GM12878 (cell line): ENCODE data around the gene SPATA24. TPM values are rescaled to one million over a fixed set of nuclear protein-coding genes. Genes with fewer than 3 reads are reported as not detected.

Experiments used
- ATAC-seq: fragments of 200-7000 bp; cut with Tn5 transposase; 3 replicates; pipeline ENCODE4 v1.9.1; 2020; ENCODE audit warnings: mild to moderate bottlenecking, moderate library complexity
- BruUV-seq: library from RNA; stranded (reverse); fragments of 400-500 nt; replicated peaks from 2 replicates; lab custom pipeline; 2021; lab: Mats Ljungman, UMichigan
- CTCF ChIA-PET: fragments of 300-600 bp; sonication (Branson Sonifier 250); formaldehyde crosslinking; extraction: SDS; loops from one replicate; lab custom pipeline; 2021; ENCODE audit warnings: inconsistent platforms; lab: Yijun Ruan, JAX
- POLR2A ChIA-PET: fragments of 350-600 bp; formaldehyde crosslinking; extraction: SDS; loops from one replicate; lab custom pipeline; 2021; ENCODE audit warnings: inconsistent platforms; lab: Charles Lee
- RAD21 ChIA-PET: fragments of 300-600 bp; sonication (Branson Sonifier 250); formaldehyde crosslinking; loops from one replicate; lab custom pipeline; 2023; ENCODE audit warnings: antibody characterized with exemption; ENCODE audit not compliant: unreplicated experiment; lab: Charles Lee
- SMC1A ChIA-PET: fragments of 300-600 bp; sonication (Branson Sonifier 250); formaldehyde crosslinking; loops from one replicate; lab custom pipeline; 2023; ENCODE audit not compliant: unreplicated experiment, uncharacterized antibody; lab: Charles Lee
- DNase-seq: peaks from one replicate; pipeline ENCODE4 v3.0.0-alpha.2; 2011; ENCODE audit warnings: low read depth, low spot score
- FAIRE-seq: peaks from 3 replicates; lab custom pipeline; 2011; peaks lifted over from hg19 to GRCh38; lab: Jason Lieb, UNC
- H2AFZ ChIP-seq: 2 replicates; pipeline ENCODE4 v1.6.0; 2011; ENCODE audit warnings: low read depth, low read length, control low read depth; ENCODE audit not compliant: control insufficient read depth
- H3K27ac ChIP-seq: 2 replicates; pipeline ENCODE4 v1.5.1; 2011; ENCODE audit warnings: control low read depth; ENCODE audit not compliant: control insufficient read depth, insufficient read depth
- H3K27me3 ChIP-seq, 2 experiments: replicated peaks in 1 of 2; 2 replicates each; pipeline versions ENCODE4 v1.6.0 to v1.6.1; 2011; ENCODE audit warnings: low read length in 1 of 2; ENCODE audit not compliant: control insufficient read depth in 2 of 2, insufficient read depth in 2 of 2
- H3K36me3 ChIP-seq, 2 experiments: 2 replicates each; pipeline ENCODE4 v1.5.1; 2011; ENCODE audit warnings: low read length in 1 of 2; ENCODE audit not compliant: control insufficient read depth in 2 of 2, insufficient read depth in 2 of 2
- H3K4me1 ChIP-seq: 2 replicates; pipeline ENCODE4 v1.6.1; 2011; ENCODE audit warnings: mild to moderate bottlenecking, low read length, moderate library complexity, mixed read lengths; ENCODE audit not compliant: control insufficient read depth, insufficient read depth
- H3K4me2 ChIP-seq: 2 replicates; pipeline ENCODE4 v1.6.0; 2011; ENCODE audit warnings: control low read depth; ENCODE audit not compliant: control insufficient read depth, insufficient read depth
- H3K4me3 ChIP-seq: fragments of 200-600 bp; sonication (generic); 2 replicates; pipeline ENCODE4 v1.5.1; 2016
- H3K79me2 ChIP-seq: 2 replicates; pipeline ENCODE4 v1.6.0; 2011; ENCODE audit warnings: low read length; ENCODE audit not compliant: control insufficient read depth, insufficient read depth
- H3K9ac ChIP-seq: 2 replicates; pipeline ENCODE4 v1.8.0; 2011; ENCODE audit warnings: low read length, control low read depth, mixed read lengths; ENCODE audit not compliant: control insufficient read depth, insufficient read depth
- H3K9me3 ChIP-seq: replicated peaks from 3 replicates; pipeline ENCODE4 v1.5.1; 2011; ENCODE audit warnings: mild to moderate bottlenecking, low read length; ENCODE audit not compliant: control insufficient read depth, insufficient read depth
- H4K20me1 ChIP-seq: 2 replicates; pipeline ENCODE4 v1.6.0; 2011; ENCODE audit not compliant: control insufficient read depth, insufficient read depth
- EZH2 ChIP-seq: IDR thresholded peaks from 2 replicates; pipeline ENCODE4 v1.6.1; 2012; ENCODE audit warnings: low read depth, mild to moderate bottlenecking, control low read depth, inconsistent platforms, low read length, borderline replicate concordance; ENCODE audit not compliant: control insufficient read depth
- NFXL1 ChIP-seq: fragments of 450-650 bp; IDR thresholded peaks from 2 replicates; pipeline ENCODE4 v1.6.1; 2017; ENCODE audit warnings: antibody characterized with exemption, mild to moderate bottlenecking, borderline replicate concordance
- POLR2A ChIP-seq: IDR thresholded peaks from 2 replicates; pipeline ENCODE4 v1.6.1; 2011; ENCODE audit warnings: low read depth, mild to moderate bottlenecking, low read length
- SMAD1 ChIP-seq: fragments of 450-650 bp; IDR thresholded peaks from 2 replicates; pipeline ENCODE4 v1.6.1; 2018; ENCODE audit warnings: mild to moderate bottlenecking, low read depth; ENCODE audit not compliant: partially characterized antibody
- SMARCA5 ChIP-seq: fragments of 450-650 bp; IDR thresholded peaks from 2 replicates; pipeline ENCODE4 v1.6.1; 2017; ENCODE audit warnings: mild to moderate bottlenecking
- ZNF24 ChIP-seq: fragments of 450-650 bp; IDR thresholded peaks from 2 replicates; pipeline ENCODE4 v1.6.1; 2017; ENCODE audit warnings: antibody characterized with exemption, mild to moderate bottlenecking
- WGBS: methylation state at CpG from one replicate; pipeline ENCODE4 v1.1.6; 2016; ENCODE audit warnings: low lambda C conversion rate; ENCODE audit not compliant: insufficient replicate concordance, insufficient coverage; ENCODE audit errors: missing lambda C conversion rate; 5-methylcytosine and 5-hydroxymethylcytosine counted together
- in situ Hi-C: fragments of 300-500 bp; cut with MboI; formaldehyde crosslinking; loops from 9 replicates; pipeline ENCODE4 v1.14.3; 2018; ENCODE audit warnings: mixed read lengths
- intact Hi-C: fragments of 100-400 bp; cut with micrococcal nuclease; formaldehyde crosslinking; loops from one replicate; pipeline ENCODE4 v1.14.2; 2022; ENCODE audit not compliant: unreplicated experiment
- polyA plus RNA-seq, 11 experiments: library from polyadenylated mRNA; depleted of rRNA in 4 of 11; unstranded in 6 of 11; stranded (reverse) in 5 of 11; fragments of >200 nt; fragmentation: Nextera tagmentation in 4 of 11; fragmentation: Illumina TruSeq in 1 of 11; extraction: Ambion mirVana in 4 of 11; extraction: Trizol in 1 of 11; gene quantifications; 1 replicate in 1 of 11; 2 replicates in 10 of 11; pipeline versions ENCODE4 v1.2.1 to v1.2.3, GENCODE V29; 2011 to 2016; ENCODE audit warnings: inconsistent platforms in 2 of 11, missing spikeins in 2 of 11, low read depth in 1 of 11
- total RNA-seq, 4 experiments: library from RNA; depleted of rRNA in 3 of 4; stranded (reverse); fragments of >200 nt in 3 of 4; fragmentation: Illumina TruSeq in 1 of 4; extraction: Trizol in 1 of 4; gene quantifications; 2 replicates each; pipeline versions ENCODE4 v1.2.1 to v1.2.3, GENCODE V29; 2013 to 2021

Gene SPATA24
- total and polyA plus RNA-seq, 10 of the 15 experiments (the other 5 are each of a cell fraction or from before 2014, with no cell fraction given), result 4.1 to 9.8 (median 7.3) TPM

DNA sequence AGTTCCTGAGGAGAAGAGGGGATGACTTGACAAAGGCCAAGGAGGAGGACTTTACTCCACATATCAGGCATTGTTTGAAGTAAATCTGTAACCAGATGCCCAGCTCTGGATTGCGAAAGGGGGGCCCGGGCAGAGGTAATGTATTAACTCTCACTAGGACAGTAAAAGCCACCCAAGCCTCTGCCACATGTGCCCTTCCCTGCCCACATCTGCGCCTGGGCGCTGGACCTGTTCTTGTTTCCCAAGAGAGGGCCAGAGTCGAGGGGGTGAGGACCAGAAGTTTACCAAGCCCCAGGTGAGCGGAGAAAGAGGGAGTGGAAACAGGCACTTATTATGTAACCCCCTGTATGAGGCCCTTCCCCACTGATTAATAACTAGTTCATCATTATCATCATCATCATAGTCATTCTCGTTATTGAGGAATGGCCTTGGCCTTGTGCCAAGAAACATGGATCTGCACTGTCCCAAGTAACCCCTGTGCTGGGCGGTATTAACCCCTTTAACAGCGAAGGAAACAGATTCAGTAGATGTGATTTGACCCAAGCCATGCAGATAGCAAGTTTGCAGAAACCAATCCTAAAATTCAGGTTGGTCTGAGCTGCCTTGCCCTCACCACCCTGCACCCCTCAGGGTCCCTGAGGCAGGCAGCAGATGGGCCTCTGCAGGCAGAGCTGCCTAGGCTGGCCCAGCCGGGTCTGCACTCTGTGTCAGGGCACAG is 20.5 kb downstream of the SPATA24 start, which contains the start of gene SLC23A1:
Gene SLC23A1 (minus strand): TSS at position 23 of the 718 bp plus-strand sequence. CDS start 44 bp downstream, outside the sequence.
- H3K79me2 ChIP-seq, result peaks cover 17% of the 10 kb centered on the region
- FAIRE-seq (no peak), DNase-seq (no peak), ATAC-seq (no peak)
- H3K4me3 ChIP-seq, result no peak within 1 kb of the TSS
- no peaks in the 10 kb centered on the region for H3K27me3 ChIP-seq
- intact Hi-C loops (no loop called here), in situ Hi-C loops (no loop called here)
- H3K4me2 ChIP-seq, result no peak within 1 kb of the TSS
- SMC1A ChIA-PET, result no interaction called here
- no peak within 1 kb of the TSS for H3K9ac ChIP-seq
- no peaks in the 10 kb centered on the region for H4K20me1 ChIP-seq
- WGBS, result 76% methylated on average over 10 of the region's 10 CpGs
- RAD21 ChIA-PET, result no interaction called here
- CTCF ChIA-PET, result no interaction called here
- no peaks in the 10 kb centered on the region; a peak in 2 of 4 replicates for H3K36me3 ChIP-seq
- no TSS peak for BruUV-seq
- peaks cover 32% of the 10 kb centered on the region for H3K4me1 ChIP-seq
- H3K9me3 ChIP-seq, result no peaks in the 10 kb centered on the region
- no peak within 1 kb of the TSS for H3K27ac ChIP-seq
- H2AFZ ChIP-seq, result no peak within 1 kb of the TSS
- TF ChIP-seq SMAD1, result peak; percentile 55
- no peak for TF ChIP-seq NFXL1
- POLR2A ChIA-PET, result no interaction called here

- Histone ChIP-seq H3K9me3 (no peaks in the 10 kb centered on the region), H3K4me3 (no peak overlapping the region), H3K79me2 (peaks cover 10% of the 10 kb centered on the region), H3K36me3 (no peaks in the 10 kb centered on the region; a peak in 2 of 4 replicates), H3K4me1 (peaks cover 31% of the 10 kb centered on the region), H2AFZ (no peak overlapping the region), H3K4me2 (no peak overlapping the region), H4K20me1 (no peaks in the 10 kb centered on the region), H3K27me3 (no peaks in the 10 kb centered on the region), H3K27ac (no peak overlapping the region), H3K9ac (no peak overlapping the region)
- TF ChIP-seq EZH2 (no peak), POLR2A (peak; percentile 20; the same call in 1 of the 2 replicates), SMARCA5 (no peak), ZNF24 (no peak)
- FAIRE-seq (no peak), ATAC-seq (no peak), DNase-seq (no peak)
- ChIA-PET SMC1A (no interaction called here), POLR2A (no interaction called here), RAD21 (no interaction called here), CTCF (no interaction called here)
- in situ Hi-C loops (no loop called here), intact Hi-C loops (no loop called here)
- 40% methylated on average over 3 of the region's 3 CpGs for WGBS
- BruUV-seq, result no TSS peak
Measured at GRCh38 chr5:139382807-139383206, 21.1 kb downstream of the SPATA24 start.
